ENCODE results near the gene MDM1.

MDM1 gene

DNA sequence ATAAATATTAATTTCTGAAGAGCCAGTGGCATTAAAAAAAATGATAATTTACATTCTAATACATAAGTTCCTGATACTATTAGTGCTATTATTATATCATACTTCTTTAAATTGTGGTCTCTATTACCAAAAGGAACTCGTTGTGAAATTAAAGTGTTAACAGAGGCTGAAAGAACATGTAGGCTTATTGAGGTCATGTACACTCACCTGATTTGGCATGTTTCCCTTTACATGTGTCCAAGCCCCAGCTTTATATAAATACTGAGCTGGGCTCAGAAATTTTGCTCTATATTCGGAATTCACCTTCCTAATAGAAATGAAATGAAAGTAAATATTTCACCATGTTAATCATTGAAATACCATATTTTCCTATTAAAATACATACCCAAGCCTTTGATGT, 11.0 kb downstream of the MDM1 start:
- no peaks in the 10 kb centered on the region for H3K9me3 ChIP-seq (ENCODE audit: control insufficient read depth, insufficient read depth, low read length)
- DNase-seq (ENCODE audit: low read depth, low spot score): no peak
- H3K4me1 ChIP-seq (ENCODE audit: control insufficient read depth, insufficient read depth, low read length): no peaks in the 10 kb centered on the region
- H3K4me3 ChIP-seq (ENCODE audit: low read length): no peak overlapping the region
- peaks cover 3% of the 10 kb centered on the region; the same call in 1 of the 2 replicates for H3K36me3 ChIP-seq (ENCODE audit: control insufficient read depth, insufficient read depth, low read length)
- H3K27ac ChIP-seq (ENCODE audit: low read length): no peak overlapping the region
- no CpG with 5 or more reads among the region's 2 CpGs for WGBS (ENCODE audit: insufficient coverage, insufficient read length)
- no peaks in the 10 kb centered on the region for H3K27me3 ChIP-seq (ENCODE audit: control insufficient read depth, insufficient read depth, low read length)

DNA sequence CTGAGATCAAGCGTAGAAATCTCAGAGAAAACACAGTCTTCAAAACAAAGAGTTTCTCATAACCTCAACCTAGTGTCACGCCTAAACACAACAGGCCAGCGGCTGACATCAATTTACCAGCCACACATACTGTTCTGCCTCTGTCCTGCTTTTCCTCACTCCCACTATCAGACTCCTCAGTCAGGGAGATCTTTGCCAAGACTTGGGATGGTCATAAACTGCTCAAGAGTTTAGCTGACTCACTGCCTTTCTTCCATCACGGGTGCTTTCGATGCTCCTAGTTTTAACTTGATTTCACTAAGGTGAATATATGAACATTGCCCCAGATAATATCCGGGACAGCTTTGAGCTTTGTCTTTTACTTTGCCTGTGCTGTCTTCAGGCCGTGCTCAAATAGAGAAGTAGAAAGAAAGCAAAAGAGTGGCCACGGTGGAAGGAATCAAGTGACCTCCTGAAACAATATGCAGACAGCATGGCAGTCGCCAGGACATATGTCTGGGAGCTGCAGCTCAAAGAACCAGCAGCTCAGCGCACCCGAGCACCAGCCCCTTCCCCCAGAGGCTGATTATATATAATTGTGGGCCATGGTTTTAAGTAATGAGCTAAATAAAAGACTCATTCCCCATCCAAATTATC, 12.1 kb downstream of the MDM1 start:
- Histone ChIP-seq H3K4me3 (ENCODE audit: low read length) (no peak overlapping the region), H3K36me3 (ENCODE audit: control insufficient read depth, insufficient read depth, low read length) (peaks cover 3% of the 10 kb centered on the region; the same call in 1 of the 2 replicates), H3K4me1 (ENCODE audit: control insufficient read depth, insufficient read depth, low read length) (no peaks in the 10 kb centered on the region), H3K9me3 (ENCODE audit: control insufficient read depth, insufficient read depth, low read length) (no peaks in the 10 kb centered on the region), H3K27me3 (ENCODE audit: control insufficient read depth, insufficient read depth, low read length) (no peaks in the 10 kb centered on the region), H3K27ac (ENCODE audit: low read length) (no peak overlapping the region)
- DNase-seq (ENCODE audit: low read depth, low spot score): no peak
- no CpG with 5 or more reads among the region's 11 CpGs for WGBS (ENCODE audit: insufficient coverage, insufficient read length)

DNA sequence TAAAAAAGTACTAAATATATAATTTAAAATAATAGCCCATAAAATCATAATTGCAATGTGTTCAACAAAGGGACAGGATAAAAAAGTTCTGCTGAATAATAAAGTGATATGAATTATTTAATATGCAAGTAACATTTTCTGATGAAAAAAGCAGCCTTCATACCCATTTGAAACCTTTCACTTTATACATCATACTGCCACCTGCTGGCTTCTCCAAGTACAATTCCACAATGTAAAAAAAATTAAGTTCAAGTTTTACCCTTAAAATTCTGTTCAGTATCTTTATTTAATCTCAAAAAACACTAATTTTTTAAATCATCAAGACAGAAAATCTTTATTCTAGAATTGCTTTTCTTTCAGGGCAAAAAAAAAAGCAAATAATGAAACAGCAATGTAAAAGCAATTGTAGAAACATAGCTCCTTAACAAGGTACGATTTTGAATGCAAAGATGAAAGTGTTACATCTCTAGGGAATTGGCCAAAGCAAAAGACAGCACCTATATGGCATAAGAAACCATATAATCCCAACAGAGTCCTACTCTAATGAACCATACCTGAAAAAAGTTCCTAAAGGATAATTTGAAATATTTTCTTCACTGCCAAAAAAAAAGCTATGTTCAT, 15.0 kb downstream of the MDM1 start:
- Histone ChIP-seq H3K27me3 (ENCODE audit: control insufficient read depth, insufficient read depth, low read length) (no peaks in the 10 kb centered on the region), H3K36me3 (ENCODE audit: control insufficient read depth, insufficient read depth, low read length) (peaks cover 3% of the 10 kb centered on the region; the same call in 1 of the 2 replicates), H3K4me1 (ENCODE audit: control insufficient read depth, insufficient read depth, low read length) (no peaks in the 10 kb centered on the region), H3K9me3 (ENCODE audit: control insufficient read depth, insufficient read depth, low read length) (no peaks in the 10 kb centered on the region), H3K4me3 (ENCODE audit: low read length) (no peak overlapping the region), H3K27ac (ENCODE audit: low read length) (no peak overlapping the region)
- no peak for DNase-seq (ENCODE audit: low read depth, low spot score)
- WGBS (ENCODE audit: insufficient coverage, insufficient read length): no CpG with 5 or more reads among the region's 1 CpG

DNA sequence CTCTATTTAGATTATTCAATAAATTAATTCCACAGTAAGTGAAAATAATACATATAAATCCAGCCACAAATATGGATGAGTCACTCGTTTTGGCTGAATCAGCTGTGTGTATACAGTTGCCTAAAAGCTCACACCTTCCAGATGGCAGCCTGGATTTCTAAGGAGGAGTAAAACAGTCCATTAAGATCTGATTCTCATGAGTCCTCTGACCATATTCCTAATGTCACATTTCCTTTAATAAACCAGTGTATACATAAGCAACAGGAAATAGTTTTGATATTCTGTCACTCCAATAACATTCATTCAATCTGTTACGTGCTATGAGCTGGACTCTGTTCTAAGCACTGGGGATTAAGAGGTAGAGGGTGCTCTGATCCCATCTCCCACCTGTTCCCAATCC, 21.8 kb downstream of the MDM1 start:
- Histone ChIP-seq H3K36me3 (ENCODE audit: control insufficient read depth, insufficient read depth, low read length) (peaks cover 2% of the 10 kb centered on the region; the same call in 1 of the 2 replicates), H3K27me3 (ENCODE audit: control insufficient read depth, insufficient read depth, low read length) (no peaks in the 10 kb centered on the region), H3K4me1 (ENCODE audit: control insufficient read depth, insufficient read depth, low read length) (no peaks in the 10 kb centered on the region), H3K27ac (ENCODE audit: low read length) (no peak overlapping the region), H3K9me3 (ENCODE audit: control insufficient read depth, insufficient read depth, low read length) (no peaks in the 10 kb centered on the region), H3K4me3 (ENCODE audit: low read length) (no peak overlapping the region)
- no peak for DNase-seq (ENCODE audit: low read depth, low spot score)
- WGBS (ENCODE audit: insufficient coverage, insufficient read length): no CpG with 5 or more reads among the region's 2 CpGs

DNA sequence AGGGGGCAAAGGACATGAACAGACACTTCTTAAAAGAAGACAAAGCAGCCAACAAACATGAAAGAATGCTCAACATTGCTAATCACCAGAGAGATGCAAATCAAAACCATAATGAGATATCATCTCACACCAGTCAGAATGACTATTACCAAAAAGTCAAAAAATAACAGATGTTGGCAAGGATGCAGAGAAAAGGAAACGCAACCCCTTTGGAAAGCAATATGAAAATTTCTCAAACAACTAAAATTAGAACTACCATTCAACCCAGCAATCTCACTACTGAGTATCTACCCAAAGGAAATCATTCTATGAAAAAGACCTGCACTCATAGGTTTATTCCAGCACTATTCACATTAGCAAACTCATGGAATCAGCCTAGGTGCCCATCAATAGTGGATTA, 25.6 kb downstream of the MDM1 start:
- DNase-seq (ENCODE audit: low read depth, low spot score): no peak
- no peak overlapping the region for H3K27ac ChIP-seq (ENCODE audit: low read length)
- H3K4me3 ChIP-seq (ENCODE audit: low read length): no peak overlapping the region
- WGBS (ENCODE audit: insufficient coverage, insufficient read length): no CpG with 5 or more reads among the region's 1 CpG
- H3K4me1 ChIP-seq (ENCODE audit: control insufficient read depth, insufficient read depth, low read length): no peaks in the 10 kb centered on the region
- H3K36me3 ChIP-seq (ENCODE audit: control insufficient read depth, insufficient read depth, low read length): peaks cover 2% of the 10 kb centered on the region; the same call in 1 of the 2 replicates
- H3K9me3 ChIP-seq (ENCODE audit: control insufficient read depth, insufficient read depth, low read length): no peaks in the 10 kb centered on the region
- H3K27me3 ChIP-seq (ENCODE audit: control insufficient read depth, insufficient read depth, low read length): no peaks in the 10 kb centered on the region

DNA sequence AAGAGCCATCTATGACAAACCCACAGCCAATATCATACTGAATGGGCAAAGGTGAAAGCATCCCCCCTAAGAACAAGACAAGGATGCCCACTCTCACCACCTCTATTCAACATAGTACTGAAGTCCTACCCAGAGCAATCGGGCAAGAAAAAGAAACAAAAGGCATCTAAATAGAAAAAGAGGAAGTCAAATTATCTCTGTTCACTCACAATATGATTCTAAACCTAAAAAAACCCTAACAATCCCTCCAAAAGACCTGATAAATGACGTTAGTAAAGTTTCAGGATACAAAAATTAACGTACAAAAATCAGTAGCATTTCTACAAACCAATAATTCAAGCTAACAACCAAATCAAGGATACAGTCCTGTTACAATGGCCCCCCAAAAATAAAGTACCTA, 26.9 kb downstream of the MDM1 start:
- Histone ChIP-seq H3K27ac (ENCODE audit: low read length) (no peak overlapping the region), H3K9me3 (ENCODE audit: control insufficient read depth, insufficient read depth, low read length) (no peaks in the 10 kb centered on the region), H3K4me1 (ENCODE audit: control insufficient read depth, insufficient read depth, low read length) (no peaks in the 10 kb centered on the region), H3K4me3 (ENCODE audit: low read length) (no peak overlapping the region), H3K27me3 (ENCODE audit: control insufficient read depth, insufficient read depth, low read length) (no peaks in the 10 kb centered on the region), H3K36me3 (ENCODE audit: control insufficient read depth, insufficient read depth, low read length) (peaks cover 2% of the 10 kb centered on the region; the same call in 1 of the 2 replicates)
- DNase-seq (ENCODE audit: low read depth, low spot score): no peak
- WGBS (ENCODE audit: insufficient coverage, insufficient read length): no CpG with 5 or more reads among the region's 3 CpGs

DNA sequence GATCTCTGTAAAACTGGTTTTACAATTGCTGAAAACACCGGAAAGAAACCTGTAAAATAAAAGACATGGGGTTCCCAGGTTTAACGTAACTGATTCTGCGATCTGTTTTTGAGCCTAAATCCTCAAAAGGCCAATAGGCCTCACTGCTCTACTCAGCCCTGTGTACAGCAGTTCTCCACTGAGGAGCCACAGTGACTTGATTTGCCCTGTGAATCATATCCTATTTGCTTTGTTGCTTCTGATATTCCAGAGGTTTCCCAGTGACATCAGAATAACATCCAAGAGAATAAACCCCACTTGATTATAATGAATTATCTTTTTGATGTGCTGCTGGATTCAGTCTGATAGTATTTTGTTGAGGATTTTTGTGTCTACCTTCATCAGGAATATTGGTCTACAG, 27.5 kb downstream of the MDM1 start:
- no CpG with 5 or more reads among the region's 3 CpGs for WGBS (ENCODE audit: insufficient coverage, insufficient read length)
- no peaks in the 10 kb centered on the region for H3K4me1 ChIP-seq (ENCODE audit: control insufficient read depth, insufficient read depth, low read length)
- H3K36me3 ChIP-seq (ENCODE audit: control insufficient read depth, insufficient read depth, low read length): peaks cover under 1% of the 10 kb centered on the region; the same call in 1 of the 2 replicates

DNA sequence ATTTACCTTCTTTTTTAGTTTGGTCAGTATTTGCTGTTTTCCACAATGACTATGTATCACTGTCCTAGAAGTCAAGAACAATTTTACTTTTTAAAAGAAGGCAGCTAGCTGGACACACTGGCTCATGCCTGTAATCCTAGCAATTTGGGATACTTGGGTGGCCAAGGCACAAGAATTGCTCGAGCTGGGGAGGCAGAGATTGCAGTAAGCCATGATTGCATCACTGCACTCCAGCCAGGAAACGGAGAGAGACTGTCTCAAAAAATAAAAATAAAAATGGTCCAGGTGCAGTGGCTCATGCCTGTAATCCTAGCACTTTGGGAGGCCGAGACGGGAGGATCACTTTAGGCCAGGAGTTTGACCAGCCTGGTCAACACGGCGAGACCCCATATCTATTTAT, 28.3 kb downstream of the MDM1 start:
- no CpG with 5 or more reads among the region's 6 CpGs for WGBS (ENCODE audit: insufficient coverage, insufficient read length)
- Histone ChIP-seq H3K4me3 (ENCODE audit: low read length) (no peak overlapping the region), H3K27ac (ENCODE audit: low read length) (no peak overlapping the region), H3K4me1 (ENCODE audit: control insufficient read depth, insufficient read depth, low read length) (no peaks in the 10 kb centered on the region), H3K36me3 (ENCODE audit: control insufficient read depth, insufficient read depth, low read length) (no peaks in the 10 kb centered on the region), H3K9me3 (ENCODE audit: control insufficient read depth, insufficient read depth, low read length) (no peaks in the 10 kb centered on the region), H3K27me3 (ENCODE audit: control insufficient read depth, insufficient read depth, low read length) (no peaks in the 10 kb centered on the region)
- no peak for DNase-seq (ENCODE audit: low read depth, low spot score)

More for the DNA sequence above, 27.5 kb downstream of the MDM1 start:
- Histone ChIP-seq H3K9me3 (ENCODE audit: control insufficient read depth, insufficient read depth, low read length) (no peaks in the 10 kb centered on the region), H3K4me3 (ENCODE audit: low read length) (no peak overlapping the region), H3K27ac (ENCODE audit: low read length) (no peak overlapping the region), H3K27me3 (ENCODE audit: control insufficient read depth, insufficient read depth, low read length) (no peaks in the 10 kb centered on the region)
- no peak for DNase-seq (ENCODE audit: low read depth, low spot score)

DNA sequence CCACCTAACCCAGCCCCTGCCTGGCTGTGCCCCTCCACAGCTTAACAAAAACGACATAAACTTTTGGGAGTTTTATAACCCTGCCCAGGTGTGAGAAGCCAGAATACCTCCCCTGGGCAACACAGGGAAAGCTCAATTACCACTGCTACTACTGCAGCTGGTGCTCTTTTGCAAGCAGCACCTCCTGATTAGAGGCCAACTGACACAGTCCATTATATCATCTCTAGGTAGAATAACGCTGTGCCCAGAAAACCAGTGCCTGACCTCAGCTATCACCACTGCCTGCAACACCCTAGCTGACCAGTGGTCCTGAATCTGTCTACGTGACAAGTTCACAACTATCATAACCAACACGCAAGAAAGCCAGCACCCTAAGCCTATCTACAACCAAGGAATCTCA, 34.2 kb downstream of the MDM1 start:
- no peak for DNase-seq (ENCODE audit: low read depth, low spot score)
- WGBS (ENCODE audit: insufficient coverage, insufficient read length): no CpG with 5 or more reads among the region's 4 CpGs
- H3K36me3 ChIP-seq (ENCODE audit: control insufficient read depth, insufficient read depth, low read length): no peaks in the 10 kb centered on the region
- H3K27me3 ChIP-seq (ENCODE audit: control insufficient read depth, insufficient read depth, low read length): no peaks in the 10 kb centered on the region
- H3K4me3 ChIP-seq (ENCODE audit: low read length): no peak overlapping the region
- no peaks in the 10 kb centered on the region for H3K9me3 ChIP-seq (ENCODE audit: control insufficient read depth, insufficient read depth, low read length)
- H3K4me1 ChIP-seq (ENCODE audit: control insufficient read depth, insufficient read depth, low read length): 0 out of 2 replicates have a peak, but pooled peaks cover 1% of the 10 kb centered on the region
- H3K27ac ChIP-seq (ENCODE audit: low read length): no peak overlapping the region

DNA sequence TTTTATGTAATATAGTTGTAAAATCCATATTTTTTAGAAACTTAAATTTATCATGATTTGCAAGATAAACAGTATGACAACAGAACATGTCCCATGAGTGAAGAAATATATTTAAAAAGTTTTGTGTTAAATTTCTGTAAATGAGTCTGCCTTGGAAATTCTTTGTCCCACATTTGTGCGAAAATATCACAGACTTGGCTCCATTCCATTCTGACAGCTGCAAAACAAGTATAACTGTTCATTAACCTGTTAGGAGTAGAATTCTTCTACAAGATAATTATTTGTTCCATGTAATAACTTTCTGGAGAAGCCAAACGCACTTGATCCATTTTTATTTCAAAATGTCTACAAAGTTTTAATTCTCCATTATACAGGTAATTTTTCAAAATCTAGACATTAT, 37.9 kb downstream of the MDM1 start:
- H3K9me3 ChIP-seq (ENCODE audit: control insufficient read depth, insufficient read depth, low read length): no peaks in the 10 kb centered on the region
- no peak overlapping the region for H3K4me3 ChIP-seq (ENCODE audit: low read length)
- 0 out of 2 replicates have a peak, but pooled peaks cover 1% of the 10 kb centered on the region for H3K4me1 ChIP-seq (ENCODE audit: control insufficient read depth, insufficient read depth, low read length)
- no peak overlapping the region for H3K27ac ChIP-seq (ENCODE audit: low read length)
- WGBS (ENCODE audit: insufficient coverage, insufficient read length): no CpG with 5 or more reads among the region's 2 CpGs
- no peak for DNase-seq (ENCODE audit: low read depth, low spot score)
- no peaks in the 10 kb centered on the region for H3K36me3 ChIP-seq (ENCODE audit: control insufficient read depth, insufficient read depth, low read length)
- no peaks in the 10 kb centered on the region for H3K27me3 ChIP-seq (ENCODE audit: control insufficient read depth, insufficient read depth, low read length)

DNA sequence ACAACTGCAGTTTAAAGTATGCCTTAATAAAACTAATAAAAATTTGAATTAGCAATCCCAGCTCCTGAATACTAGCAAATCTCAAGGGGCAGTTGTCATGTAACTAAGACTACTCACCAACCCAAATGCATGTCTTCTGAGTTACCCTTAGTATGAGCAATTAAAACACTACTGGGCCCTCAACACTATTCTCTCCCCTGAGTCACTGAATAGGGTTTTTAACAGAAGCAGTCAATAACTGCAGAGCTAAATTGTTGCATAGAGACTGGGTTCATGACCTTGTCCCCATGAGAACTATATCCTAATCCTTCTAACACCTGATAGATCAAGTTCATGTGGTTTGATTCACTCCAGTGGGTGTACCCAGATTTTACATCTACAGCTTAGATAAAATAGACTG, 38.8 kb downstream of the MDM1 start:
- DNase-seq (ENCODE audit: low read depth, low spot score): no peak
- no peaks in the 10 kb centered on the region for H3K9me3 ChIP-seq (ENCODE audit: control insufficient read depth, insufficient read depth, low read length)
- H3K27ac ChIP-seq (ENCODE audit: low read length): no peak overlapping the region
- H3K27me3 ChIP-seq (ENCODE audit: control insufficient read depth, insufficient read depth, low read length): no peaks in the 10 kb centered on the region
- no peak overlapping the region for H3K4me3 ChIP-seq (ENCODE audit: low read length)
- no peaks in the 10 kb centered on the region for H3K36me3 ChIP-seq (ENCODE audit: control insufficient read depth, insufficient read depth, low read length)
- 0 out of 2 replicates have a peak, but pooled peaks cover 1% of the 10 kb centered on the region for H3K4me1 ChIP-seq (ENCODE audit: control insufficient read depth, insufficient read depth, low read length)

Data from iPS DF 6.9 (cell line).